ENCODE data around the gene MARCKS.
"Not testable (repeated sequence)": the region's sequence is repeated elsewhere in the genome, so short reads cannot be mapped to it uniquely, and the experiment has no call there.

The MARCKS gene

GRCh38 chr6:113907102-113907815, 50.1 kb downstream of the MARCKS start:
- no peak for TF ChIP-seq CTCF (conservative IDR thresholded peaks at IDR 0.05; ENCODE audit: low read depth)
- CTCF ChIA-PET, result no interaction called here
- no peak overlapping the region for H3K27ac ChIP-seq
- POLR2A ChIA-PET (ENCODE audit: low non-redundant PET), result no interaction called here
- no peak for DNase-seq (ENCODE audit: low spot score)

GRCh38 chr6:113908801-113909200, 51.7 kb downstream of the MARCKS start:
- no peak for DNase-seq (ENCODE audit: low spot score)
- CTCF ChIA-PET, result no interaction called here
- no peak for TF ChIP-seq CTCF (conservative IDR thresholded peaks at IDR 0.05; ENCODE audit: low read depth)
- POLR2A ChIA-PET (ENCODE audit: low non-redundant PET), result no interaction called here
- no peak overlapping the region for H3K27ac ChIP-seq

- peak; percentile 43 for DNase-seq (ENCODE audit: low spot score)
- POLR2A ChIA-PET (ENCODE audit: low non-redundant PET), result no interaction called here
Observed at GRCh38 chr6:113909224-113909856, 52.2 kb downstream of the MARCKS start.

GRCh38 chr6:113910285-113910684, 53.1 kb downstream of the MARCKS start:
- H3K27ac ChIP-seq; DNase-seq (ENCODE audit: low spot score); CTCF ChIA-PET; POLR2A ChIA-PET (ENCODE audit: low non-redundant PET): not testable (repeated sequence)

More at GRCh38 chr6:113909224-113909856, 52.2 kb downstream of the MARCKS start:
- no peak overlapping the region for H3K27ac ChIP-seq
- CTCF ChIA-PET, result interaction anchor here (0.7 kb wide), 2 partner anchors 246 to 534 kb away, joined by 3 read pairs; no protein-coding TSS in a partner anchor
- TF ChIP-seq CTCF (conservative IDR thresholded peaks at IDR 0.05; ENCODE audit: low read depth), result peak; percentile 78

All from RWPE1 (cell line).